ENCODE measurements around the gene SNRK.
A peak's percentile ranks its signal among the peaks of the same experiment; 100 is the strongest.

SNRK gene, protein sequence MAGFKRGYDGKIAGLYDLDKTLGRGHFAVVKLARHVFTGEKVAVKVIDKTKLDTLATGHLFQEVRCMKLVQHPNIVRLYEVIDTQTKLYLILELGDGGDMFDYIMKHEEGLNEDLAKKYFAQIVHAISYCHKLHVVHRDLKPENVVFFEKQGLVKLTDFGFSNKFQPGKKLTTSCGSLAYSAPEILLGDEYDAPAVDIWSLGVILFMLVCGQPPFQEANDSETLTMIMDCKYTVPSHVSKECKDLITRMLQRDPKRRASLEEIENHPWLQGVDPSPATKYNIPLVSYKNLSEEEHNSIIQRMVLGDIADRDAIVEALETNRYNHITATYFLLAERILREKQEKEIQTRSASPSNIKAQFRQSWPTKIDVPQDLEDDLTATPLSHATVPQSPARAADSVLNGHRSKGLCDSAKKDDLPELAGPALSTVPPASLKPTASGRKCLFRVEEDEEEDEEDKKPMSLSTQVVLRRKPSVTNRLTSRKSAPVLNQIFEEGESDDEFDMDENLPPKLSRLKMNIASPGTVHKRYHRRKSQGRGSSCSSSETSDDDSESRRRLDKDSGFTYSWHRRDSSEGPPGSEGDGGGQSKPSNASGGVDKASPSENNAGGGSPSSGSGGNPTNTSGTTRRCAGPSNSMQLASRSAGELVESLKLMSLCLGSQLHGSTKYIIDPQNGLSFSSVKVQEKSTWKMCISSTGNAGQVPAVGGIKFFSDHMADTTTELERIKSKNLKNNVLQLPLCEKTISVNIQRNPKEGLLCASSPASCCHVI

DNA sequence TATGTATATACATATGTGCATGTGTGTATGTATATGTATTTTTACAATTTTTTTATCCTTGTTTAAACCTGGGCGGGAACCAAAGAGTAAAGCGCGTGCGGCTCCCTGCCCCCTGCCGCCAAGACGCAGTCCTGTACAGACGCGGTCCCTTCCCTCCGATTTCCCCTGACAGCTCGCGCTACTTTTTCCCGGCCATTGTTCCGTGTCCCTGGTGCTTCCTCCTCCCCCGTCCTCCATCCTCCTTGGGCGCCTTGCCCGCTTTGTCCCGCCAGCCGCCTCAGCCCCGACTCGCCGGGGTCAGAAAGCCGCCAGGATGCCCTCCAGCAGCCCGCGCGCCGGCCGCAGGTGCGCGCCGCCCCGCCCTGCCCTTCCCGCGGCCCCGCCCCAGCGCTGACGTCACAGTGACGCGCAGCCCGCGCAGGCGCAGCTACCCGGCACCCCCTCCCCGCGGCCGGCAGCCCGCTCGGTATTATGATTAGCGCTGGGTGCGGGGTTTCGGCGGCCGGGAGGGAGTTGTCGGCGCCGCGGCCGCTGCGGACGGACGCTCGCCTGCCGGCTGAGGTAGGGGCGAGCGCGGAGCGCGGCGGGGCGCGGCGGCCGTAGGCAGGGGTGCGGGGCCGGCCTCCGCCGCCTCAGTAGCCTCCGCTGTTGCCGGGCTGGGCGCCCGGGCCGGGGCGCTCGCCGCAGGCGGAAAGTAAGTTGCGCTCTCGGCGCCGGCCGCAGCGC, at the start of gene SNRK:
Gene SNRK (plus strand): TSS at position 426 of the 726 bp plus-strand sequence. CDS start 16,664 bp downstream, outside the sequence.
- peak; percentile 61 for DNase-seq

DNA sequence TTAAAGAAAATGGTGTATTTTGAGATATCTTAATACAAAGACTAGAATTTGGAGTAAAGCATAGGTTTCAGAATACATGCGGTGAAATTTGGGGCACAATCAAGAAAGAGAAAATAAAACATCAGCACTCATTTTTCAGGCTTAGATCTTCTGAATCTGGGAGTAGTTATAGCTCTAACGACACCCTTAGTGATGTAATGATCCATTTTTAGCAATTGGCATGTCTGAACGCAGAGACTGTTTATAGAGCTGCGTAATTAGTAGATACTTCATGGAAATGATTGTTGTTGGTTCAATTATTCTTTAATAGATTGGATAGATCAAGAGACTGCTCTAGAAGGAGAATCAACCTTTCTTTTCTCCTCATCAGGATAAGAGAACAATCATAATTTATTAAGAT, 47.5 kb upstream of the SNRK start:
- DNase-seq: no peak

DNA sequence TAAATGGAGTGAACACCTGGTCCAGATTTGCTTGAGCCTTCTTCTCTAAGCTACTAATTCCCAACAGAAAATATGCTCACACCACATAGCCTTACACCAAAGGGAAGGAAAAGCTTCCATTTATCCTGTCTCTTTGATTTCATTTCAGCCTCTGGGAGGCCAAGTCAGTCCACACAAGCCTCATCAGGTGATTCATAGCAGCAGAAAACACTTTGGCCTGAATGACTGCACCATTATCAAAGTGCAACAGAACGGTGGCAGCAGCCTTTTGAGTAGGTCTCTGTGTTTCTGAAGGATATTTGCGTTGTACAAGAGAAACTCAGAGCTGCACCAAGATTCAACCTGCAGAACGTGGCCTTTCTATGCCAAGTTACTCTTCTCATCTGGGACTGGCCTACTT, 46.6 kb upstream of the SNRK start:
- DNase-seq: no peak

DNA sequence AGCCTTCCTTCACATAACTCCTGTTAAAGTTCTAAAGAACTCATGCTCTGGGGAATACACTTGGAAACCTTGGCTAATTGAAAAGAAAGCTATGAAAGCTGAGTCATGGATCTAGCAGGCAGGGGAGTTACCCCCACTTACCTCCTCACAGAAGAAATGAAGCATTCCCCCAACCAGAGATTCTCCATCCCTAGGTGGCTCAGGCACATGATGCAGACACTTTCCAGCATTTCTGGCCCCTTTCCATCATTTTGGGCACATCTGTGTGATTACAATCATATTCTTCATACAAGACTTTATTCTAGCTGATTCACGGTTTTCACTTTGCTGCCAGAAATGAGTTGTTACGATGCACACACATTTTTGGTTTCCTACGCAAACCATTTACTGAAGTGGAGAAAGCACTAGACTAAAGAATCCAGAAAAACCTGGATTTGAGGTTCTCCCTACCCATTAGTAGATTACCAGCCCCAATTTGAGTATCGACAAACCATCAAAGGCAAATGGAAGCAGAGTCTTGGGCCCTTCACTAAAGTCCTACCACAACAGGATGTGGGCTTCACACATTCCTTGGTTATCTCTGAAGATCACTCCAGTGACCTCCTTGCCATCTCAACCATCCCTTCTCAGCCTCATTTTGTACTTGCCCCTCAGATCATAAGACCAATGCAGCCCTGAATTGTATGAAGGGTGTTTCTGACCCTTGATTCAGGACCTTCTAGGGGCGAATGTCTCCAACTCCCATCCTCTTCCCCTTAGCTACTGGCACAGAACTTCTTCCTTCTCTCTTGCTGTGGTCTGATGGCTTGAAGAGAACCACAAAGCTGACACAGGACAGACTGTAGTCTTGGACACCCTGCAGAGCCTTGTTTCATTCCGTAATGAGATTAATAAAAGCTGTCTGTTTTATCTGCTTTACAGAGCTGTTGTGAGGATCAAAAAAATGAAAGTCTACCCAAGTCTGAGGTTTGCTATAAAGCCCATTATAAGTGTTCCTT, 42.5 kb upstream of the SNRK start:
- no peak for DNase-seq

DNA sequence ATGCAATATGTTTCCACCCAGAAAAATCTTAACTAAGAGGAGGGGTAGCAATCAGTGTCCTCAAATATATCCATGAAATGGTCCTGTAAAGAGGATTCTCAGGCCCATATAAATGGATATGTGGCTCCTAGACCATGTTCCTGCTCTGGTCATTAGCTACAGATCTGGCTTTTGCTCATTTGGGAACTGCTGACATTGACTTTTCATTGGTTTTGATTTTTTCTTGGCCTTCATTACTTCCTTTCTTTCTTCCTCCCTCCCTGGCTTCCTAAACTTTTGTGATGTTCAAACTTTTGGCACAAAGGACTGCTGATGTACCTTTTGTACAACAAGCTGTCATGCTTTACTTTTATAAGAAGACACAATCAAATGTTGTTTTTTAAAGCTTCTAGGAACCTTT, 41.6 kb upstream of the SNRK start:
- DNase-seq: no peak

DNA sequence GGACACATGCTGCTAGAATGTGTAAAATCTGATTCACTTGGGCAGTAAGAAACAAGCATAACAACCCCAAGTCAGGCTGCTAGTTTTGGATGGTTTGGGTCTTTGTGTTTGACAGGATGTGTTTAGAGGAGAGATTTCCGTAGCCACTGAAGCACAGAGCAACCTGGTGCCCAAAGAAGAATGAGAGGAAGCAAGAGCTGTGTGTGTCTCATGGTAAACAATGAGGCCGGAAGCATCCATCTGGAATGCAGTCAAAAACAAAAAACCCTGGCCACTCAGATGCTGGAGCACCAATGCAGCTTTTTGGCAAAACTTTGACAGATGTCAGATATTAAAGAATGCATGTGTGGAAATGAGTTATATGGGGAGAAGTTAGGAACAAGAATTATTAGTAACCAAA, 39.4 kb upstream of the SNRK start:
- no peak for DNase-seq

DNA sequence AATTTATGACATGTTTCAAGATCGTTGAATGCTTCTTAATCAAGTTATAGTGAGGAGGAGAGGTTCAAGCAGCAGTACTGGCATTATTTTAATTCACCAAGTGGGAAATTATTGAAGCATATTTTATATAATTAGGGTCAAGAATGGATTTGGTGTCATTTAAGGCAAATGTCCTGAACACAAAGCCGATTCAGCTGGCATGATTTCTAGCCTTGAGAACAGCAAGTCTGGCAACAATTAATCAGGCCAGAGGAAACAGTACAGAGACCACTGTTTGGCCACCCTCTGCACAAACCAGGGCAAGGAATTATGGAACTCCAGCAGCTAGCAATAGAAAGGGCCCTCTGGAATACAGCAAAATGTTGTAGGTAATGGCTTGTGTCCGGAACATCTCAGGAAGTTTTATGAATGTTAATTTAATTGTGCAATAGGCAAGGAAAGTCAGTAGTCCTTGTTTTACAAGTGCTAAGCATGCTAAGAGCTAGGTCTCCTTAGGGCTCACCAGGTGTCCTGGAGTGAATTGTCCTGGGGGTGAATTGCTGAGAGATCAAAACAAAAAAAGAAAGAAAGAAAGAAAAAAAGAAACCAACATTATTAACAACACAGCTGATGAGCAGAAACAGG, 38.7 kb upstream of the SNRK start:
- DNase-seq: no peak

DNA sequence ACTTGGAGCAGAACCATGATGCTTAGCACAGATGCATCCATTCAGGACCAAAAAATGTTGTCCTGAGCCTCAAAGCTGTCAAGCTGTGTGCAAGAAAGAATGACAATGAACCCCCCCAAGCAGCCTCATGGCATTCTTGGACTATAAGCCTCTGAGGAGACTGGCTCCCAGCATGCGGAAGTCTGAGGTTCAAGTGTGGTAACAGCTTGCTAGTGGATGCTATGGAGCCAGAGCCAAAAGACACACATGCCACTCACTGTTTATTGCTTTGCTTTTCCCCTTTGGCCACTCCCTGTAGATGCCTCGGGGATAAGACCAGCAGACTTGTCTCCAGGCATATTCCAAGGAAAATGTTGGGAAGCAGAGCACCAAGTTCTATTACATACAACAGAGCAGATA, 38.2 kb upstream of the SNRK start:
- DNase-seq: no peak

DNA sequence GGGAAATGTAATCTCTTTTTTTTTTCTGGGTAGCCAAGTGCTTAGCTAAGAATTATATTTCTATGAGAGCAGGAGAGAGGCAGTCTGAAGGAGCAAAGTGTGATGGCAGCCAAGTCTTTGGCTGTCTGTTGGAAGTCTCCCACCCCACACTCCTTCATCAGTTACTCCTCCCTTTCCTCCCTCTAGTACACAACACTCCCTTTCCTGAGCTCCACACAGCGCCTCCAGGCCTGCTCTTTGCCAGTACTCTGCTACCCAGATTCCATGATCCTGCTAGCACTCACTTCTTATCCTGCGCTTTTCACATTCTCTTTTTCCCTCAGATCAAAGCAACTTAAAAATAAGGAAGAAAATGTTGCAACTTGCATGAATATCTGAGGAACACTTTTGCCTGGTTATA, 37.4 kb upstream of the SNRK start:
- no peak for DNase-seq

DNA sequence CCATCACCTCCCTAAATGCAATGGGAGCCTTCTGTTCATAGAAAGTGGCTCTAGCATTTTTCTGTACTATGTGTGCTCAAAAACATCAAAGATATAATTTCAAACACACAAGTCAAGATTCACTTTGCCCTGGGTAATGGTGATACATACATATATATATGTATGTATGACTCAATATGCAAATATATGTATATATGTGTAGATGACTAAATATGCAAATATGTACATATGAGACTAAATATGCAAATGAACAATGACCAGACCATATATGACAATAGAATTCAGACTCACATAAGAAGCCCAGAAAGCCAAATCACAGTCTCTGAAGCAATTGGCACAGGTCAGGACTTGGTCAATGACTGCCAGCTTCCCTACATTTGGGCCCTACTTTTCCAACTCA, 36.9 kb upstream of the SNRK start:
- no peak for DNase-seq

DNA sequence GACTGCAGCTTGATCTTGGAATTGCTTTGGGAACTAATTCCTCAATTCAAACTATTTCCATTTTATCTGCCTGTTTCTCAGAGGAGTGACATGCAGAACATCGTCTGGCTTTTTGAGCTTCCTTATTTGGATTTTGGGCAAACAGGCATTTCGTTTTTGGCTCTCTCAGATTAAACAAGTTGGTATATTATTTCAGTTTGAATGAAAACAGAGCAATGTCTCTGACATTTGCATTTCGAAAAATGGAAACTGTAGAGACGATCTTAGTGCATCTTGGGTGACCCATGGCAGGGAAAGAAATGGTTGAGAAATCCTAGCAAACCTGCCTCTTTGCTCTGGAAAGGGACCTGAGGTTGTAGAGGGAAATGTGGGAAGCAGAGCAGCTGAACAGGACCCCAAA, 33.0 kb upstream of the SNRK start:
- DNase-seq: no peak

DNA sequence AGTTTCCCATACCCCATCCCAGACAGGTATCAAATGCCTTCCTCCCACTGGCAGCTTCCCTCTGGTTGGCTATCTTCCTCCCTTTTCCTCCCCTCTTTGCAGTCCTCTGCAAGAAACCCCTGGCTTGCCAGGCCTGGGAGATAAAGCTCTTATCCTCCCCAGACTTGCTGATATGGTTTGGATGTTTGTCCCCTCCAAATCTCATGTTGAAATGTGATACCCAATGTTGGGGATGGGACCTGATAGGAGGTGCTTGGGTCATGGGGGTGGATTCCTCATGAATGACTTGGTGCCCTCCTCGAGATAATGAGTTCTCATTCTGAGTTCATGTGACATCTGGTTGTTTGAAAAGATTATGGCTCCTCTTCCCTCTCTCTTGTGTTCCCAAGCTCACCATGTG, 32.2 kb upstream of the SNRK start:
- DNase-seq: peak; percentile 69

DNA sequence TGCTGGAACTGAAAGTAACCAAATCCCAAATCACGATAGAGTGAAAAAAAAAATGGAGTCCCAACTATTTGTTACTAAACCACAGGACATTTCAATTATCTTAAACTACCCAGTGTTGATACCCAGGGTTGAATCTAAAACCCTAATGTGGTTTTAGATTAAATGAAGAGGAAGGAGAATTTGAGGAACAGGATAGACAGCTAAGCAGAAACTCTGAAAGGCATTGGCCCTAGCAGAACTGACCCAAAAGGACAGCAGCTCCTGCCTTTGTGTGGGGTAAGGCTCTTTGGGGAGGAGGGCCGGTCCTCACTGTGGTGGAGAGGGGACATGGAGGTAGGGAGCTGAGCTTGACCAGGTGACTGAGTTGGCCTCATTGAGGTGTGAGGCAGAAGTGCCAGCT, 30.7 kb upstream of the SNRK start:
- DNase-seq: no peak

DNA sequence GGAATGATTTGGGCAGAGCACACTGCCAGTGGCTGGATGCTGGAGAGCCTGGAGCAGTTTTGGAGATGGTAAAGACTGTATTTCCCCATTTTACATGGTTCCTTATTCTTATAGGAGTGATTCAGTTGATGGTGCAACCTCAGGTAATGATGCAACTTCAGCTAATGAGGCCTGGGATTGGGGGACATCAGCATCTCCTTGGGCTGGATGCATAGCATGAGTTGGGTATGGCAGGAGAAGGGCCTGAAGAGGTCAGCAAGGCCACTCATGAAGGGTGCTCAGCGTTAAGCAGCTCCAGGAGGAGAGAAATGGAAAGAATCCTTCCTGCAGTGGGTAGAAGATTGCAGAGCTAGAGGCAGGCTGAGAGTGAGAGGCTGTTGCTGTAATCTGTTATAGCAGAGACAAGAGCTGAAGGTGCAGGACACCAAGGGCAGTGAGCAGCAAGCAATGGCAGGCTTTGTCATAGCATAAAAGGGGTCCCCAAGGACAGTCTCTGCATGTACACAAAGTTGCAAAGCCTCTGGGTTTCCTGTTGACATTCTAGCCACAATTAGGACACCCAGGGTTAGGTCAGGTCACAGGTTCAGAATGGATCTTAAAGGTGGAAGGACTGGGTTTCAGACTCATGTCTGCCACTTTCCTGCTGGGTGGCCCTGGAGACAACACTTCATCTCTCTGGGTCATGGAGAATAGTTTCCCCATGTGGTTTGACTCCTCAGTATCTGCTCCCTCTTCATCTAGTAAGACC, 29.5 kb upstream of the SNRK start:
- no peak for DNase-seq

DNA sequence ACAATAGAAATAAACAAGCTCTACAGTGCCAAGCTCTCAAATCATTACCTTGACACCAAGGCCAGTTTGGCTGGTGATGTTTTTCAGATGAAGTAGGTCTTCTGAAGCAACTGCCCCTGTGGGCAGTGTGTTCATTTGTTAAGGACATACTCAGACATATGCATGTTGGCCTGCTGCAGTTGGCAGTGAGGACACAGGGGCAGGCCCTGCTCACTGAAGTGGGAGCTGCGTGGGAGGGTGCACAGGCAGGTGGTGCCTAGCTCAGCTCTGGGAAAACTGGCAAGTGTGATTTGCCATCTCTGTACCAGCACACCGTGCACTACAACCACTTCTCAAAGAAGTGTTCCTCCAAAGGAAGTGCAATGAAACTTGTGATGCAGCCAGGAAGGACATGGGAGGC, 28.5 kb upstream of the SNRK start:
- DNase-seq: no peak

DNA sequence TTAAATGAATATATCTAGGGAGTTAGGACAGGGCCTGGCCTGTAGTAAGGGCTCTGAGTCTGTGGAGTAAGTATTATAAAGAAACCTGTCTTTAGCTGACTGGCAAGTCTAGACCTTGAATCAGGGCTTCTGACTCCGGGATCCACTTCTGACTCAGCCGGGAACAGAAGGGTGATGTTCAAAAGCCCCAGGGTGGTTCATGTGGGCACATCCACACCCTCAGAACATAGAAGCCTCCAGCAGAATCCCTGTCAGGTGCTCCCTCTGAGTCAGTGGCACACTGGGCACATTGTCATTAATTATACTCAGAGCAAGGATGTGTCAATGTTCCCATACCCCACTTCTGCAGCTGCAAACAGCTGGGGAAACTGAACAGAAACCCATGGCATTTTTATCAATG, 26.7 kb upstream of the SNRK start:
- DNase-seq: no peak

DNA sequence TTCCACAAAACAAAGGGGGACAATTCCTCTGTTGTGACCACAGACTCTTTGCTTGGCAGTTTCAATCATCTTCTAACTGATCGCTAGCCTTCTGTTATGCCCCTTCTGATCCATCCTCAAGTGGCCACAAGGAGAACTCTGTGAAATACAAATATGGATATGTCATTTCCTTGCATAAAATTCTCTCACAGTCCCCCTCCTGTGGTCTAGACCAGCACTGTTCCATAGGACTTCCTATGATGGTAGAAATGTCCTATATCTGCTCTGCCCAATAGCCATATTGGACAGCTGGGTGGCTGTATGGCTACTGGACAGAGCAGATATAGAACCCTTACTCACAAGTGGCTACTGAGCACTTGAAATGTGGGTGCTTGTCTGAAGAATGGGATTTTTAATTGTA, 25.9 kb upstream of the SNRK start:
- DNase-seq: no peak

DNA sequence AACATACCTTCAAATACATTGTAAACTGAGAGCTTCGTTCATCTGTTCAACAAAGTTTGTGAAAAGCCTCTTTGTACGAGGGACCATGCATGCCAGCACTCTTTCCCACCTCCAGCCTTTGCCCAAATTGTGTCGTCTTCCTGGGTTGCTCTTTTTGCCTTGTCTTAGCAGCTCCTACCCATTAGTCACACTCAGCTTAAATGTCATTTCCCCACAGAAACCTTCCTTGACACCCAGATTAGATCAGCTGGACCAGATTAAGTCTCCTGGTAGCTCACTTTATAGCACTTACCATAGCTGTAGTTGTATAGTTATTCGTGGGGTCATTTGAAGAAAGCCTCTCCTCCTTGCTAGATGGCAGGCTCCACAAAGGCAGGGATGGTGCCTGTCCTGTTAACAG, 24.1 kb upstream of the SNRK start:
- DNase-seq: no peak

DNA sequence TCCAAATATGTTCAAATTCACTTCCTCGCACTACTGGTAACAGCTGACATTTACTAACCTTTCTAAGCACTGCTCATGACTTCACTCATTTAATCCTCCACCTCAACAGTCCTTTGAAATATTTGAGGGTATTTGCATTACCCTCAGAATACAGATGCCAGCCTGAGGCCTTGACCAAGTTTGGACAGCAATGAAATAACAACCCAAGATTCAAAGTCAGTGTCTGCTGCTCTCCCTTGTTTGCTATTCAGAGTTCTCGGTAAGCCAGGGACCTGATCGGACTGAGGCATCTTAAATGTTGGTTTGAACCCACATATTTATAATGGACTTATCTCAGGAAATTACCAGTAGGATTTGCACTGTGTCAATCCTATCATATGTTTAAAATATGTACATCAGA, 19.9 kb upstream of the SNRK start:
- DNase-seq: no peak

DNA sequence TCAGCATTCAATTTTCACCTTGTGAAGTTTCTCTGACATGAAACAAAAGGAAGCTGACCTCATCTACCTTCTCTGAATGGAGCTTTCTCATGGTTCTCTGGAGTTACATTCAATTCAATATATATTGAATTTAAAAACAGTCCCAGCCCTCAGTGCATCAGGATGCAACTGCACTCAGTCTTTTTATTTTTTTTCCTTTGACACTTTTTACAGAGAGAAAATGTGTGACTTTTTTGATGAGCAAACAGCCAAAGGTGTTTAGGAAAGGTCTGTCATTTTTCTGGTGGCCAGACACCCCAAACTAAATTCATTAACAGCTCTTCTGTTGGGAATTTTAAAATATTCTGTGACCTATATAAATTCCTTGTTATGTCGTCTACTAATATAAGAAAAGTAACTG, 19.3 kb upstream of the SNRK start:
- DNase-seq: no peak

DNA sequence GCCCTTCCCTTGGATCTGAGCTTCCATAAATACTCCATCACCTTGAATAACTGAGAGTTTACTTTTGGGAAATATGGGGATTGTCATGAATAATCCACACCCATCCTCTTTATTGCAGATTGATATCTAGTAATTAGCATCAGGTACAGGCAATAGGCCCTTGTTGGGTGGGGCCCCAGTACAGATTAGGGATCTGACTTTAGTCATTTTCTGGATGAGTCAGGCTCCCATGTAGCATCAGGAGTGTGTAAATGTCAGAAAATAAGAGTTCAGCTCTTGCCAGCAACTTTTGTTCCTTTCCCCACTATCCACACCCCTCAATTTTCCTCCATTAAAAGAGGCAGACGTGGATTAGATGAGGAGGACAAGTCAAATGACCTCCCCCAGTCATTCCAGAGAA, 17.7 kb upstream of the SNRK start:
- DNase-seq: no peak
